Neural progenitor cell (in vitro differentiated cells): ENCODE measurements around the gene MRPL24. TPM values are rescaled to one million over a fixed set of nuclear protein-coding genes. Genes with fewer than 3 reads are reported as not detected.

ENCODE experiments used
- DNase-seq: peaks from one replicate; pipeline ENCODE4 v3.0.0-alpha.2; 2016; ENCODE audit warnings: low spot score
- H2AFZ ChIP-seq: fragments of 200-600 bp; sonication (generic); replicated peaks from 2 replicates; pipeline ENCODE4 v1.6.1; 2016; ENCODE audit warnings: antibody characterized with exemption
- H3F3A ChIP-seq: fragments of 200-600 bp; sonication (generic); 2 replicates; pipeline ENCODE4 v1.6.1; 2016; ENCODE audit warnings: antibody characterized with exemption, low read depth
- H3K27ac ChIP-seq: fragments of 200-600 bp; sonication (generic); 2 replicates; pipeline ENCODE4 v1.5.1; 2016; ENCODE audit warnings: mild to moderate bottlenecking
- H3K27me3 ChIP-seq: fragments of 200-600 bp; sonication (generic); 2 replicates; pipeline ENCODE4 v1.6.1; 2016; ENCODE audit warnings: mild to moderate bottlenecking, moderate library complexity
- H3K36me3 ChIP-seq: fragments of 200-600 bp; sonication (generic); 2 replicates; pipeline ENCODE4 v1.5.1; 2016
- H3K4me1 ChIP-seq: fragments of 200-600 bp; sonication (generic); 2 replicates; pipeline ENCODE4 v1.6.1; 2016; ENCODE audit warnings: mixed run types
- H3K4me2 ChIP-seq: fragments of 200-600 bp; sonication (generic); 2 replicates; pipeline ENCODE4 v1.6.1; 2016
- H3K4me3 ChIP-seq: fragments of 200-600 bp; sonication (generic); 2 replicates; pipeline ENCODE4 v1.5.1; 2016
- H3K79me2 ChIP-seq: fragments of 200-600 bp; sonication (generic); 2 replicates; pipeline ENCODE4 v1.6.1; 2016; ENCODE audit warnings: low read depth
- H3K9ac ChIP-seq: fragments of 200-600 bp; sonication (generic); 2 replicates; pipeline ENCODE4 v1.6.1; 2016
- H3K9me3 ChIP-seq: fragments of 200-600 bp; sonication (generic); 2 replicates; pipeline ENCODE4 v1.5.1; 2016; ENCODE audit warnings: low read depth
- H4K20me1 ChIP-seq: fragments of 200-600 bp; sonication (generic); 2 replicates; pipeline ENCODE4 v1.6.1; 2016; ENCODE audit warnings: low read depth
- H3K27ac Mint-ChIP-seq: 3 replicates; pipeline ENCODE4 v1.8.0; 2021; ENCODE audit warnings: mixed read lengths
- H3K27me3 Mint-ChIP-seq: 2 replicates; pipeline ENCODE4 v1.8.0; 2022; ENCODE audit warnings: low read depth, mild to moderate bottlenecking, inconsistent platforms, moderate library complexity, mixed read lengths; ENCODE audit not compliant: insufficient read depth
- H3K36me3 Mint-ChIP-seq: 3 replicates; pipeline ENCODE4 v1.8.0; 2021; ENCODE audit warnings: mixed read lengths
- H3K4me1 Mint-ChIP-seq: 3 replicates; pipeline ENCODE4 v1.8.0; 2021; ENCODE audit warnings: mixed read lengths
- H3K4me3 Mint-ChIP-seq: 3 replicates; pipeline ENCODE4 v1.8.0; 2021; ENCODE audit warnings: mild to moderate bottlenecking, moderate library complexity, mixed read lengths
- H3K9me3 Mint-ChIP-seq: 3 replicates; pipeline ENCODE4 v1.8.0; 2020; ENCODE audit warnings: mixed read lengths
- EZH2 ChIP-seq: fragments of 200-600 bp; sonication (generic); IDR thresholded peaks from 2 replicates; pipeline ENCODE4 v1.6.1; 2017; ENCODE audit warnings: antibody characterized with exemption, mild to moderate bottlenecking, moderate library complexity
- total RNA-seq: library from RNA; depleted of rRNA; stranded (reverse); fragments of >200 nt; gene quantifications from 2 replicates; pipeline ENCODE4 v1.2.3, GENCODE V29; 2015; ENCODE audit warnings: low replicate concordance
- TF ChIP-seq, protein P1 (sequence below): fragments of 200-600 bp; sonication (generic); IDR thresholded peaks from 2 replicates; pipeline ENCODE4 v1.5.1; 2017; ENCODE audit warnings: antibody characterized with exemption, mild to moderate bottlenecking

Gene MRPL24
- total RNA-seq, 1 donor from 2014 or later, result 21.4 TPM

DNA sequence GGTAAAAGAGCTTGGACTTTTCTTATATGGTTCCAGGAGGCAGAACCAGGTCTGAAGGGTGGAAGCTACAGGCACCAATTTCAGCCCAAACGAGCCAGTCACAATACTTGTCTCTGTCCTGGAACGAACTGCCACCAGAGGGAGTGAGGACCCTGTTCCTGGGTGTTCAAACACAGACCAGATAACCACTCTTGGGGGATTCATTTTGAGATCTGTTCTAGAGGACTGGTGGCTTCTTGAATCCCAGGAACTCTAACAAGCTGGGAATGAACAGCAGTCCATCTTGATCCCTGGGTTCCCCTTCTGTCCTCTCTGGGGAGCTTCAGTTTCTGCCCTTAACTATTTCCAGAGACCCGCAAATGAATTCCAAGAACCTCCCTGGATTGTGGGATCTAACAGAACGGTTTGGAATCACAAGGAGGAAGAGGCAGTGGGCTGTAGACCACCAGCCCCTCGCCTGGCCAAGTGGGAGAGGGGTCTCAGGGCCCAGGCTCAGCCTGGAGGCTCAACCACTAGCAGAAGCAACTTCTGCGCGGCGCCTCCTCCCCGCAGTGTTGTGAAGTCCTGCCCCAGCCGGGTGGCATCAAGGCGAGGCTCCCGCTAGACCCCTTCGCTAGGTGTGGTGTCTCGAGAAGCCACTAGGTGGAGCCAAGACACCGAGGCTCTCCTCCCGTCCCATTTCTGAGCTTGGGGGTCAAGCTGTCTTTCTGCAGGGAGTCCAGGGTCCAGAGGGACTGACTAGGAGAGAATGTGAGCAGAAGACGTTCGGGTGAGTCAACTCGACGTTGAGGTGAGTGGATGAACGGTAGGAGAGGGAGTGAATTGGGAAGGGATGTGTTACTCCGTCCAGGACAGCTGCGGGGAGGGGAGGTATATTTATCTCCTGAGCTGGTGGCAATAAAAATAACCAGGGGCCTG is 51.6 kb downstream of the MRPL24 start:
- H3K36me3 ChIP-seq, result no peaks in the 10 kb centered on the region
- no peaks in the 10 kb centered on the region for H3K9me3 ChIP-seq
- Mint-ChIP-seq H3K4me3 (peak overlapping the region; percentile 78), H3K27me3 (peaks cover 13% of the 10 kb centered on the region), H3K4me1 (peaks cover 56% of the 10 kb centered on the region), H3K36me3 (no peaks in the 10 kb centered on the region), H3K27ac (peak overlapping the region; percentile 85), H3K9me3 (no peaks in the 10 kb centered on the region)
- no peaks in the 10 kb centered on the region for H4K20me1 ChIP-seq
- peak overlapping the region; percentile 92 for H2AFZ ChIP-seq
- no peak overlapping the region for H3K9ac ChIP-seq
- peaks cover 46% of the 10 kb centered on the region for H3K4me1 ChIP-seq
- no peak overlapping the region for H3K27ac ChIP-seq
- H3K4me2 ChIP-seq, result peak overlapping the region; percentile 84
- peak; percentile 94 for DNase-seq
- peak overlapping the region; percentile 44 for H3K4me3 ChIP-seq
- H3F3A ChIP-seq, result peaks cover 46% of the 10 kb centered on the region
- no peaks in the 10 kb centered on the region for H3K79me2 ChIP-seq
- peaks cover 15% of the 10 kb centered on the region for H3K27me3 ChIP-seq
- TF ChIP-seq, protein P1, sequence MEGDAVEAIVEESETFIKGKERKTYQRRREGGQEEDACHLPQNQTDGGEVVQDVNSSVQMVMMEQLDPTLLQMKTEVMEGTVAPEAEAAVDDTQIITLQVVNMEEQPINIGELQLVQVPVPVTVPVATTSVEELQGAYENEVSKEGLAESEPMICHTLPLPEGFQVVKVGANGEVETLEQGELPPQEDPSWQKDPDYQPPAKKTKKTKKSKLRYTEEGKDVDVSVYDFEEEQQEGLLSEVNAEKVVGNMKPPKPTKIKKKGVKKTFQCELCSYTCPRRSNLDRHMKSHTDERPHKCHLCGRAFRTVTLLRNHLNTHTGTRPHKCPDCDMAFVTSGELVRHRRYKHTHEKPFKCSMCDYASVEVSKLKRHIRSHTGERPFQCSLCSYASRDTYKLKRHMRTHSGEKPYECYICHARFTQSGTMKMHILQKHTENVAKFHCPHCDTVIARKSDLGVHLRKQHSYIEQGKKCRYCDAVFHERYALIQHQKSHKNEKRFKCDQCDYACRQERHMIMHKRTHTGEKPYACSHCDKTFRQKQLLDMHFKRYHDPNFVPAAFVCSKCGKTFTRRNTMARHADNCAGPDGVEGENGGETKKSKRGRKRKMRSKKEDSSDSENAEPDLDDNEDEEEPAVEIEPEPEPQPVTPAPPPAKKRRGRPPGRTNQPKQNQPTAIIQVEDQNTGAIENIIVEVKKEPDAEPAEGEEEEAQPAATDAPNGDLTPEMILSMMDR, result peak; percentile 79
- no peak for TF ChIP-seq EZH2

Other genes with a start within 250 kb of the MRPL24 start
- gene MEF2D, start 240.3 kb downstream of the MRPL24 start, total RNA-seq, result 1.8 and 7.1 TPM in 2 replicates
- 31.5 and 59.2 TPM in 2 replicates for gene IQGAP3, start 168.5 kb downstream of the MRPL24 start, total RNA-seq
- not detected in 2 replicates for gene TTC24, start 161.4 kb downstream of the MRPL24 start, total RNA-seq
- gene NAXE, start 149.3 kb downstream of the MRPL24 start, total RNA-seq, result 32.8 and 51.3 TPM in 2 replicates
- 17.2 and 18.6 TPM in 2 replicates for gene GPATCH4, start 139.6 kb downstream of the MRPL24 start, total RNA-seq
- gene HAPLN2, start 121.7 kb downstream of the MRPL24 start, total RNA-seq, result 0.65 TPM in 1 of 2 replicates, not detected in the other
- gene BCAN, start 99.0 kb downstream of the MRPL24 start, total RNA-seq, result 0.46 TPM in 1 of 2 replicates, not detected in the other
- gene NES, start 63.7 kb downstream of the MRPL24 start, total RNA-seq, result 83.8 and 219 TPM in 2 replicates
- gene CRABP2, start 35.5 kb downstream of the MRPL24 start, total RNA-seq, result 110 and 156 TPM in 2 replicates
- 21.4 and 26.5 TPM in 2 replicates for gene METTL25B, start 12.6 kb downstream of the MRPL24 start, total RNA-seq
- gene ISG20L2, start 12.3 kb downstream of the MRPL24 start, total RNA-seq, result 17.4 and 23.7 TPM in 2 replicates
- gene HDGF, start 10.6 kb upstream of the MRPL24 start, total RNA-seq, result 246 and 366 TPM in 2 replicates
- 30.1 and 43.1 TPM in 2 replicates for gene PRCC, start 26.4 kb upstream of the MRPL24 start, total RNA-seq
- 1.2 TPM in 1 of 2 replicates, not detected in the other for gene SH2D2A, start 75.8 kb upstream of the MRPL24 start, total RNA-seq
- not detected in 2 replicates for gene INSRR, start 118.0 kb upstream of the MRPL24 start, total RNA-seq
- gene NTRK1, start 119.8 kb upstream of the MRPL24 start, total RNA-seq, result 0.15 TPM in 1 of 2 replicates, not detected in the other
- 0.06 TPM in 1 of 2 replicates, not detected in the other for gene PEAR1, start 152.6 kb upstream of the MRPL24 start, total RNA-seq
- not detected in 2 replicates for gene LRRC71, start 179.5 kb upstream of the MRPL24 start, total RNA-seq